NK-92 (cell line): ENCODE results near the gene ADGRG2.
"Not testable (repeated sequence)": the region's sequence is repeated elsewhere in the genome, so short reads cannot be mapped to it uniquely, and the experiment has no call there.

ENCODE experiments used
- DNase-seq: peaks from one replicate; lab custom pipeline; 2025; ENCODE audit not compliant: unreplicated experiment; lab: John Stamatoyannopoulos, UW

ADGRG2 gene

GRCh38 chrX:19003756-19004155, 118.5 kb downstream of the ADGRG2 start:
- no peak for DNase-seq

GRCh38 chrX:18998653-18999052, 123.6 kb downstream of the ADGRG2 start:
- no peak for DNase-seq

DNA sequence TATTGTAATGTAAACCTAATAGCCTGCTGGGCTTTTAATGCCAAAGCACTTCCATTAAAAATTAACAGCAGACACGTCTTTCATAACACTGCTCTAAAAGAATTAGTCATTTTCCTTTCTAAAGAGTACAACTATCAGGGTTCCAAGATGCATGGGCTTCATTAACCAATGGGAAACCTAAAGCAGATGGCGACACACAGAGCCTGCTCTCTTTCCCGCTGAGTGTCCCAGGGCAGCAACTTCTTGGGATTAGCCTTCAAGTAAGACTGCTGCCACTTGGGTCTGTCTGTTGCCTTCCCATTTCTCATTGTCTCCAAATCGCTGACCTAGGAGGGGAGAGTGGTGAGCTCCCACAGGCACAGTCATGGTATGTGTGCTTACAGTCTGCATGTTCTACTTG, 124.4 kb downstream of the ADGRG2 start:
- no peak for DNase-seq

- no peak for DNase-seq
Measured at GRCh38 chrX:18996536-18996935, 125.7 kb downstream of the ADGRG2 start.

GRCh38 chrX:18995221-18995620, 127.0 kb downstream of the ADGRG2 start:
- DNase-seq, result no peak

- no peak for DNase-seq
Measured at GRCh38 chrX:18994713-18995112, 127.6 kb downstream of the ADGRG2 start.

GRCh38 chrX:18992829-18993228, 129.4 kb downstream of the ADGRG2 start:
- no peak for DNase-seq

DNA sequence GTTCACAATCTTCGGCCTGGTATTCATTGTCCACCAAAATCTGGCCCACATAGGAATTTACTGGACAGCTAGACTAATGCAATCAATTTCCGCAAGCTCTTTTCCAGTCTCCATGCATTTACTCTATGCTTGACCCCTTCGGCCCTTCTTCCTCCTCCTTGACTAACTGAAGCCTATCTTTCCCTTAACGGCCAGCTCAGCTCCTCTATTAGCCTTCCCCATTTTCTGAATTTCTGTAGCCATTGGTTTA, 137.2 kb downstream of the ADGRG2 start:
- no peak for DNase-seq

GRCh38 chrX:18984381-18985185, 137.7 kb downstream of the ADGRG2 start:
- DNase-seq, result peak; percentile 7

DNA sequence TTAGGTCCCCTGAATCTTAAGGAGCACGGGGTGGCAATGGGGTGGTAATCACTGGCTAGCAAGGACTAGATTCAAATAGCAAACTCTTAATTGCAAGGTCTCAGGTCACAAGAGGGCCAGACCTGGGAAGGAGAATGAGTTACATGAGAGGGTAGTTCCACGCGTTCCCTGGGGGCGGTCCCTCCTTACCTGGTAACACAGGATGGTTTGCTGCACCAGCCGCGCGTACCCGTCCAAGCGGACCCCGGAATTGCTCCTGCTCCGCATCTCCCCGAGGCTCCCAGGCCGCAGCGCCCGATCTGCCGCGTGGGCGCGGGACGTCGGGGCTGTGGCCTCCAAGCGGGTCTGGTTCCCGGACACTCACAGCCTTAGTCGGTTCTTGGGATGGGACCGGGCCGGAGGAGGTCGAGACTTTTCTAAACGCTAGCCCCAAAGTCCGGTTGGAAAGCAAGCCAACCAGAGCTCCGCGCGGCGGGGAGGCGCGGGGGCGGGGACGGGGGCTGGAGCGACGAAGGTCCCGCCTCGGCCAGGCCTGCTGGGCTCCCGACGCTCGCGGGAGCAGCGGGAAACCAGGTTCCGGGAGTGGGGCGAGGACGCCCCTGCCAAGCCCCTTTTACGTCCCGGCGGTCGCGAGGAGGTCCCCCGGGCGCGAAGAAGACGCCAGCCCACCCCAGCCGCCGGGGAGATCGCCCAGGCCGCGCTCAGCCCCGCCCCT, 138.4 kb downstream of the ADGRG2 start, which contains the start of gene PHKA2:
Gene PHKA2, minus strand, starts transcription at position 449 of the 715 bp plus-strand sequence. Its CDS starts 182 bp downstream, at position 267.
- DNase-seq, result no peak

- no peak for DNase-seq
Measured at GRCh38 chrX:18981124-18981807, 141.0 kb downstream of the ADGRG2 start.

DNA sequence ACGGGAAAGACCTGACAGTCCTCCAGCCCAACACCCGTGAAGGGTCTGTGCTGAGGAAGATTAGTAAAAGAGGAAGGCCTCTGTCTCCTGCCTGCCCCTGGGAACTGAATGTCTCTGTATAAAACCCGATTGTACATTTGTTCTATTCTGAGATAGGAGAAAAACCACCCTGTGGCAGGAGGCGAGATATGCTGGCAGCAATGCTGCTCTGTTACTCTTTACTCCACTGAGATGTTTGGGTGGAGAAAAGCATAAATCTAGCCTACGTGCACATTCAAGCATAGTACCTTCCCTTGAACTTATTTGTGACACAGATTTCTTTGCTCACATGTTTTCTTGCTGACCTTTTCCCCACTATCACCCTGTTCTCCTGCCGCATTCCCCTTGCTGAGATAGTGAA, 142.0 kb downstream of the ADGRG2 start:
- not testable (repeated sequence) for DNase-seq

GRCh38 chrX:18974993-18975392, 147.3 kb downstream of the ADGRG2 start:
- DNase-seq, result no peak

GRCh38 chrX:18973527-18974192, 148.6 kb downstream of the ADGRG2 start:
- DNase-seq, result no peak

GRCh38 chrX:18971506-18971905, 150.8 kb downstream of the ADGRG2 start:
- no peak for DNase-seq

- DNase-seq, result no peak
Measured at GRCh38 chrX:18970465-18970864, 151.8 kb downstream of the ADGRG2 start.

DNA sequence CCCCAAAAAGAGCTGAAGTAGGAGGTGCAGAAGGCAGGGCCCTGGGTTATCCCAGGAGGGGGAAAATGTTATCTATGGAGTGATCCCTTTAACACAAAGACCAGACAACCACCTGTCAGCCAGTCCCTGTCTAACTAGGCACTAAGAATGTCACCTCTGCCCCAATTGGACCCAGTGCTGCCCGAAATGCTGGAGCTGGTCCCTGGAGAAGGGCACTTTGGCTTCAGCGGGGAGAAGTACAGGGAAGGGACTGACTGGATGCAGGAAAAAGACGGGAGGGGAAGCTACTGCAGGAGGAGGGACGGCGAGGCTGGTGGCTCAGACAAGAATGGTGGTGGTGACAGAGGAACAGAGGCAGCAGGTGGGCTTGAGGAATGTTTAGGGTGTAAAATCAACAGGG, 155.6 kb downstream of the ADGRG2 start:
- no peak for DNase-seq

DNA sequence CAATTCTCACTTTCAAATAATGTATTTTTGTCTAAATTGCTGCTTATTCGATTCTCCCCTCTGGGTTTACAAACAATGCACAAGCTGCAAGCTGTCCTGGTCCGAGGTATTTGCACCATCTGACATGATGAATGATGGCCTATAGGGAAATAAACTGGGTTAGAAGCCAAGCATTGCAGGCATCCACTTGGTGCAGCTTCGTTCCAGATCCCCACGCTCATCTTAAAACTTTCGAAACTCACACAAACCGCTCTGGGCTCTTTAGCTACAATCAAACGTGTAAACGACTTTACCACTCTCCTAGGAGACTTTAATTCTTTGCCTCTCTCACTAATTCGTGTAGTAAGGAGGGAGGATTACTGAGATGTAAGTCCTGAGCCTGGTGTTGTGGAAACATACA, 157.4 kb downstream of the ADGRG2 start:
- no peak for DNase-seq

DNA sequence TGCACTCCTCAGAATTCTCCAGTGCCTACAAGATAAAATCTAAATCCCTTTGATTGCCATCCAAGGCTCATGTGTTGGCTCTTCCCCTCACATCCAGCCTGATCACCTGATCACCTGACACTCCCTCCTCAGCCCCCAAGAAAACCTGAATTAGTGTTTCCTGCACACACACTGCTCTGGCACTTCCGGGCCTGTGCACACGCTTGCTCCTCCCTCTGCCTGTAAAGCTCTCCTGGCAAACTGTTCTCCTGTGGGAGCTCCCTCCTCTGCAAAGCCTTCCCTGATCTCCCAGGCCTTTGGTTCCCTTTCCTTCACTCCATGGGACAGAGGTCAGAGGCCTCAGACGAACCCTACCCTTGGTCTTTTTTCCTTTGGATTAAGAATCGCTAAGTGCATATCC, 158.2 kb downstream of the ADGRG2 start:
- DNase-seq, result no peak

DNA sequence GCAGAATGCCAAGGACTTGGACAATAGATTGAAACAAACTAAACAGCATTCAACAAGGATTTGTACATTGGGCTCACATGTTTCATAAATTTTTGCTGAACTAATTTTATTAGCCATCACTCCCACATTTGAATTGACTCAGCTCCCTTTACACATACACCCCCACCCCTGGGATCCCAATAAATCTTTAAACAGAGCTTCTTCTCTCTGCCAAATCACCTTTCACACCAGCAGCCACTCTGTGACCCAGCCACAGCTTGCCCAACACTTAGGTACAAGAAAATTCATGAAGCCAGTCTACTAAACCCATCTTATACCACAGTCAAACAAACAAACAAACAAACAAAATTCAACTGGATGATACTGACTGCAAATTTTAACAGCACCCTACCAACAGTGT, 159.9 kb downstream of the ADGRG2 start:
- DNase-seq, result no peak

DNA sequence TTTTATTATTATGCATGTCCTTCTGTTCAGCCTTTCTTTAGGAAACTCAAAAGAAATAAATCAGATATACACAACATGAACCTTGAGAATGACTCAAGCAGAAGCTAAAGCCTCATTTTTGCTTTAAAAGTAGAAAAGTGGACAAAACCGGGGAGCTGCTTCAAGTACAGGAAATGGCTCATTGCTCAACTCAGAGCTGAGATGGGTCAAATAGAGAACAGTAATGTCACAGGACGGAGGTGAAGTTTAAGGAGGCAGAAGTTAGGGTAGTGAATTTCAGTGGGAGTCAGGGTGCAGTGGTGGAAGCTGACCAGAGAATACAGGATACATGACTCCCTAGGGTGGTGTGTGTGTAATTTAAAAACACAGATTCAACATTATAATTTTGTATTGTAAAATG, 160.6 kb downstream of the ADGRG2 start:
- no peak for DNase-seq
